IPS-15b (cell line): Measurements from ENCODE around the gene FBP1.

ENCODE experiments used
- H3K27me3 ChIP-seq: one replicate; pipeline ENCODE4 v1.6.1; 2013; ENCODE audit warnings: low read length; ENCODE audit not compliant: control insufficient read depth, insufficient read depth
- H3K36me3 ChIP-seq: one replicate; pipeline ENCODE4 v1.6.1; 2013; ENCODE audit warnings: low read length; ENCODE audit not compliant: control insufficient read depth, insufficient read depth
- H3K4me1 ChIP-seq: one replicate; pipeline ENCODE4 v1.6.1; 2013; ENCODE audit warnings: mild to moderate bottlenecking, low read length; ENCODE audit not compliant: control insufficient read depth, insufficient read depth
- H3K4me3 ChIP-seq: one replicate; pipeline ENCODE4 v1.5.1; 2013; ENCODE audit warnings: low read depth, low read length
- H3K9ac ChIP-seq: one replicate; pipeline ENCODE4 v1.6.1; 2013; ENCODE audit warnings: low read depth, mild to moderate bottlenecking, low read length
- H3K9me3 ChIP-seq: one replicate; pipeline ENCODE4 v1.6.1; 2013; ENCODE audit warnings: mild to moderate bottlenecking, low read length; ENCODE audit not compliant: control insufficient read depth, insufficient read depth

The FBP1 gene

GRCh38 chr9:94650949-94651348, 11.6 kb upstream of the FBP1 start:
- no peaks in the 10 kb centered on the region for H3K36me3 ChIP-seq
- H3K27me3 ChIP-seq = peaks cover 3% of the 10 kb centered on the region
- no peaks in the 10 kb centered on the region for H3K4me1 ChIP-seq
- no peak overlapping the region for H3K4me3 ChIP-seq
- no peak overlapping the region for H3K9ac ChIP-seq
- H3K9me3 ChIP-seq = no peaks in the 10 kb centered on the region

- Histone ChIP-seq H3K27me3 (peaks cover 7% of the 10 kb centered on the region), H3K4me3 (no peak overlapping the region), H3K36me3 (no peaks in the 10 kb centered on the region), H3K9ac (no peak overlapping the region), H3K9me3 (no peaks in the 10 kb centered on the region), H3K4me1 (no peaks in the 10 kb centered on the region)
These were observed 9.9 kb upstream of the FBP1 start for GRCh38 chr9:94649100-94649819.

GRCh38 chr9:94648185-94648584, 8.9 kb upstream of the FBP1 start:
- Histone ChIP-seq H3K36me3 (no peaks in the 10 kb centered on the region), H3K27me3 (peaks cover 10% of the 10 kb centered on the region), H3K4me1 (no peaks in the 10 kb centered on the region), H3K4me3 (no peak overlapping the region), H3K9ac (no peak overlapping the region), H3K9me3 (no peaks in the 10 kb centered on the region)

GRCh38 chr9:94645901-94646300, 6.6 kb upstream of the FBP1 start:
- Histone ChIP-seq H3K9ac (no peak overlapping the region), H3K4me3 (no peak overlapping the region), H3K4me1 (no peaks in the 10 kb centered on the region), H3K27me3 (peaks cover 32% of the 10 kb centered on the region), H3K36me3 (no peaks in the 10 kb centered on the region), H3K9me3 (no peaks in the 10 kb centered on the region)

- H3K4me1 ChIP-seq = peaks cover 5% of the 10 kb centered on the region
- peaks cover 43% of the 10 kb centered on the region for H3K27me3 ChIP-seq
- H3K9me3 ChIP-seq = no peaks in the 10 kb centered on the region
- H3K9ac ChIP-seq = no peak overlapping the region
- no peaks in the 10 kb centered on the region for H3K36me3 ChIP-seq
- H3K4me3 ChIP-seq = no peak overlapping the region
These were observed 5.2 kb upstream of the FBP1 start for GRCh38 chr9:94644543-94644942.

GRCh38 chr9:94643741-94644140, 4.4 kb upstream of the FBP1 start:
- H3K9me3 ChIP-seq = no peaks in the 10 kb centered on the region
- H3K27me3 ChIP-seq = peaks cover 47% of the 10 kb centered on the region
- peaks cover 6% of the 10 kb centered on the region for H3K4me1 ChIP-seq
- H3K36me3 ChIP-seq = no peaks in the 10 kb centered on the region
- H3K9ac ChIP-seq = no peak overlapping the region
- H3K4me3 ChIP-seq = no peak overlapping the region

- Histone ChIP-seq H3K36me3 (no peaks in the 10 kb centered on the region), H3K9ac (no peak overlapping the region), H3K4me1 (peaks cover 6% of the 10 kb centered on the region), H3K9me3 (no peaks in the 10 kb centered on the region), H3K27me3 (peaks cover 53% of the 10 kb centered on the region), H3K4me3 (no peak overlapping the region)
These were observed 3.9 kb upstream of the FBP1 start for GRCh38 chr9:94643176-94643575.

- H3K36me3 ChIP-seq = no peaks in the 10 kb centered on the region
- no peak overlapping the region for H3K4me3 ChIP-seq
- peaks cover 6% of the 10 kb centered on the region for H3K4me1 ChIP-seq
- peaks cover 59% of the 10 kb centered on the region for H3K27me3 ChIP-seq
- no peak overlapping the region for H3K9ac ChIP-seq
- H3K9me3 ChIP-seq = no peaks in the 10 kb centered on the region
These were observed 3.2 kb upstream of the FBP1 start for GRCh38 chr9:94642501-94642900.

GRCh38 chr9:94639999-94640376, 670 bp upstream of the FBP1 start:
- Histone ChIP-seq H3K4me1 (peaks cover 6% of the 10 kb centered on the region), H3K9me3 (no peaks in the 10 kb centered on the region), H3K4me3 (peak overlapping the region; percentile 58), H3K36me3 (no peaks in the 10 kb centered on the region), H3K27me3 (peaks cover 69% of the 10 kb centered on the region), H3K9ac (no peak overlapping the region)

- H3K9me3 ChIP-seq = no peaks in the 10 kb centered on the region
- no peak overlapping the region for H3K9ac ChIP-seq
- H3K27me3 ChIP-seq = peaks cover 69% of the 10 kb centered on the region
- H3K4me1 ChIP-seq = peaks cover 6% of the 10 kb centered on the region
- peak overlapping the region; percentile 58 for H3K4me3 ChIP-seq
- H3K36me3 ChIP-seq = no peaks in the 10 kb centered on the region
These were observed 820 bp downstream of the FBP1 start for GRCh38 chr9:94638335-94639060.

GRCh38 chr9:94632737-94633136, 6.6 kb downstream of the FBP1 start:
- no peaks in the 10 kb centered on the region for H3K36me3 ChIP-seq
- H3K4me3 ChIP-seq = no peak overlapping the region
- H3K27me3 ChIP-seq = peaks cover 22% of the 10 kb centered on the region
- no peak overlapping the region for H3K9ac ChIP-seq
- no peaks in the 10 kb centered on the region for H3K9me3 ChIP-seq
- peaks cover 11% of the 10 kb centered on the region for H3K4me1 ChIP-seq

- Histone ChIP-seq H3K9ac (no peak overlapping the region), H3K36me3 (no peaks in the 10 kb centered on the region), H3K9me3 (no peaks in the 10 kb centered on the region), H3K27me3 (peaks cover 11% of the 10 kb centered on the region), H3K4me3 (no peak overlapping the region), H3K4me1 (peaks cover 11% of the 10 kb centered on the region)
These were observed 7.7 kb downstream of the FBP1 start for GRCh38 chr9:94631599-94631998.
